Endothelial cell of umbilical vein (primary cell): ENCODE measurements around the gene ZBTB7A. TPM values are rescaled to one million over a fixed set of nuclear protein-coding genes. Genes with fewer than 3 reads are reported as not detected.

Experiments used
- BruUV-seq: library from RNA; stranded (reverse); fragments of 400-500 nt; replicated peaks from 2 replicates; lab custom pipeline; 2021; lab: Mats Ljungman, UMichigan
- CTCF ChIA-PET: fragments of 300-600, 350-600 bp; sonication (Branson Sonifier 250); formaldehyde crosslinking; loops from one replicate; lab custom pipeline; 2021; ENCODE audit warnings: antibody characterized with exemption, inconsistent platforms; lab: Charles Lee
- POLR2A ChIA-PET: fragments of 300-600, 350-600 bp; sonication (Branson Sonifier 250); formaldehyde crosslinking; loops from one replicate; lab custom pipeline; 2021; ENCODE audit warnings: antibody characterized with exemption, inconsistent platforms; lab: Charles Lee
- DNase-seq: peaks from one replicate; pipeline ENCODE4 v3.0.0-alpha.2; 2011; ENCODE audit warnings: low read depth, low spot score
- FAIRE-seq: peaks from 2 replicates; lab custom pipeline; 2011; peaks lifted over from hg19 to GRCh38; lab: Jason Lieb, UNC
- H2AFZ ChIP-seq: 2 replicates; pipeline ENCODE4 v1.6.0; 2012; ENCODE audit warnings: low read depth, low read length, control low read depth, inconsistent platforms
- H3K27ac ChIP-seq: 2 replicates; pipeline ENCODE4 v1.5.1; 2011; ENCODE audit warnings: low read depth, mild to moderate bottlenecking, control low read depth, low read length, moderate library complexity; ENCODE audit not compliant: insufficient read depth
- H3K27me3 ChIP-seq, 2 experiments: 2 replicates each; pipeline versions ENCODE4 v1.6.0 to v1.6.1; 2011; ENCODE audit warnings: low read length in 2 of 2, mixed read lengths in 1 of 2; ENCODE audit not compliant: control insufficient read depth in 2 of 2, insufficient read depth in 2 of 2
- H3K36me3 ChIP-seq, 2 experiments: 2 replicates in 1 of 2; 3 replicates in 1 of 2; pipeline ENCODE4 v1.5.1; 2011; ENCODE audit warnings: low read length in 2 of 2, mild to moderate bottlenecking in 1 of 2, moderate library complexity in 1 of 2; ENCODE audit not compliant: control insufficient read depth in 2 of 2, insufficient read depth in 2 of 2; ENCODE audit errors: extremely low read depth in 1 of 2
- H3K4me1 ChIP-seq: 3 replicates; pipeline ENCODE4 v1.5.1; 2011; ENCODE audit warnings: mild to moderate bottlenecking, low read length; ENCODE audit not compliant: control insufficient read depth, insufficient read depth; ENCODE audit errors: extremely low read depth
- H3K4me2 ChIP-seq: 2 replicates; pipeline ENCODE4 v1.6.1; 2011; ENCODE audit warnings: low read length, control low read depth, mixed read lengths; ENCODE audit not compliant: insufficient read depth
- H3K4me3 ChIP-seq, 3 experiments: fragments of 200-600 bp in 1 of 3; sonication (generic), shearing (Covaris generic) in 1 of 3; replicated peaks in 1 of 3; 2 replicates each; pipeline ENCODE4 v1.5.1; 2011 to 2016; ENCODE audit warnings: control low read depth in 3 of 3, low read length in 3 of 3, mild to moderate bottlenecking in 2 of 3, inconsistent platforms in 1 of 3, low read depth in 1 of 3, moderate library complexity in 1 of 3; ENCODE audit not compliant: insufficient read depth in 1 of 3
- H3K79me2 ChIP-seq: 2 replicates; pipeline ENCODE4 v1.6.0; 2012; ENCODE audit warnings: low read length, inconsistent platforms; ENCODE audit not compliant: control insufficient read depth, insufficient read depth
- H3K9ac ChIP-seq: replicated peaks from 2 replicates; pipeline ENCODE3; 2011; ENCODE audit warnings: low read length, control low read depth; ENCODE audit not compliant: insufficient read depth; ENCODE audit errors: extremely low read depth
- H3K9me1 ChIP-seq: replicated peaks from 3 replicates; pipeline ENCODE4 v1.6.0; 2011; ENCODE audit warnings: mild to moderate bottlenecking, low read length; ENCODE audit not compliant: control insufficient read depth, insufficient read depth; ENCODE audit errors: extremely low read depth
- H3K9me3 ChIP-seq: replicated peaks from 2 replicates; pipeline ENCODE4 v1.5.1; 2012; ENCODE audit warnings: low read length, inconsistent platforms; ENCODE audit not compliant: control insufficient read depth, insufficient read depth
- H4K20me1 ChIP-seq: replicated peaks from 2 replicates; pipeline ENCODE3; 2011; ENCODE audit warnings: mild to moderate bottlenecking, low read length; ENCODE audit not compliant: control insufficient read depth, insufficient read depth; ENCODE audit errors: extremely low read depth
- EZH2 ChIP-seq: IDR thresholded peaks from 2 replicates; pipeline ENCODE4 v1.6.1; 2012; ENCODE audit warnings: borderline replicate concordance, low read depth, mild to moderate bottlenecking, moderate library complexity, low read length, inconsistent platforms; ENCODE audit not compliant: severe bottlenecking
- JUN ChIP-seq: IDR thresholded peaks from 2 replicates; pipeline ENCODE4 v1.6.1; 2011; ENCODE audit warnings: borderline replicate concordance, low read depth; ENCODE audit not compliant: insufficient read length, insufficient read depth
- POLR2A ChIP-seq: IDR thresholded peaks from 2 replicates; pipeline ENCODE4 v1.6.1; 2012; ENCODE audit warnings: low read depth, mild to moderate bottlenecking, control low read depth, low read length
- POLR2AphosphoS5 ChIP-seq: IDR thresholded peaks from 2 replicates; pipeline ENCODE4 v1.6.1; 2012; ENCODE audit warnings: low read depth, mild to moderate bottlenecking, control low read depth, low read length, moderate library complexity; ENCODE audit not compliant: insufficient read depth
- dilution Hi-C: fragments of 300-500 bp; cut with MboI; formaldehyde crosslinking; loops from one replicate; pipeline ENCODE4 v1.15.0; 2019; ENCODE audit warnings: low sequenced_read_pairs; ENCODE audit not compliant: extremely low pct_ligation_motif_present
- intact Hi-C: fragments of 100-400 bp; cut with micrococcal nuclease; formaldehyde crosslinking; loops from one replicate; pipeline ENCODE4 v1.10.0; 2022
- polyA plus RNA-seq, 4 experiments: library from polyadenylated mRNA; depleted of rRNA in 3 of 4; stranded (reverse) in 3 of 4; unstranded in 1 of 4; fragments of >200 nt; gene quantifications; 2 replicates each; pipeline versions ENCODE4 v1.2.1 to v1.2.3, GENCODE V29; 2011 to 2012; ENCODE audit warnings: missing spikeins in 1 of 4
- total RNA-seq: library from RNA; stranded (reverse); gene quantifications from 2 replicates; pipeline ENCODE4 v1.2.3, GENCODE V29; 2021
- TF ChIP-seq, protein P1 (sequence below), 2 donors: IDR thresholded peaks; 1 replicate in 1 of 2; 2 replicates in 1 of 2; pipeline ENCODE4 v1.5.1; 2011; ENCODE audit warnings: low read length in 2 of 2, mild to moderate bottlenecking in 2 of 2, moderate library complexity in 2 of 2, control low read depth in 1 of 2, inconsistent platforms in 1 of 2, low read depth in 1 of 2; ENCODE audit not compliant: insufficient read depth in 1 of 2; ENCODE audit errors: extremely low read depth in 1 of 2

ZBTB7A gene
- total and polyA plus RNA-seq, 2 donors (not counting 3 experiments of a cell fraction or from before 2014, with no cell fraction given), result 8.2 to 29.0 TPM

DNA sequence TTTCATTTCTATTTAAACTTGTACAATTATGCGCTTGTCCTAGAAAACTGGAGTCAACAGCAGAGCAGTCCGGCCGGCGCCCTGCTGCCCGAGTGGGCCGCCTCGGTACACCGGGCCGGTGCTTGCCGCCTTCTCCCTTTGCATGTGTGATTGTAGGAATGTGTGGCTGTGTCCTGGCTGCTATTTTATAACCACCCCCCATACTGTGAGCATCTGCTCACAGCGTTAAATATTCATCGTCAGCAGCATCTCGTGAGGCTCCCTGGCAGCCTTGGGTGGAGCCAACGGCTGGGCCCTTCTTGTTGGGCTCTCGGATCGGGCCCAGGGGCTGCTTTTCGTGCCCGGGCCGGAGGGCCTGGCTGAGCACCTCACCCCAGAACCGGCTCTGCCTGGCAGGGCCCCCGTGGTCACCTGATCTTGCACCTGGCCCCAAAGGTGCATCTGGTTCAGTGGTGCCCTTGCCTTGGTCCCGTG, 48.5 kb downstream of the ZBTB7A start:
- dilution Hi-C loops (no loop called here), intact Hi-C loops (no loop called here)
- Histone ChIP-seq H2AFZ (no peak overlapping the region), H3K4me3 (no peak overlapping the region), H3K36me3 (peaks cover 0 to 35% of the 10 kb centered on the region in 2 experiments), H3K79me2 (peaks cover 20% of the 10 kb centered on the region), H3K4me2 (no peak overlapping the region), H3K9me1 (no peaks in the 10 kb centered on the region), H3K9me3 (no peaks in the 10 kb centered on the region), H3K27me3 (no peaks in the 10 kb centered on the region), H3K27ac (no peak overlapping the region), H4K20me1 (no peaks in the 10 kb centered on the region), H3K4me1 (no peaks in the 10 kb centered on the region), H3K9ac (no peak overlapping the region)
- TF ChIP-seq, protein P1, sequence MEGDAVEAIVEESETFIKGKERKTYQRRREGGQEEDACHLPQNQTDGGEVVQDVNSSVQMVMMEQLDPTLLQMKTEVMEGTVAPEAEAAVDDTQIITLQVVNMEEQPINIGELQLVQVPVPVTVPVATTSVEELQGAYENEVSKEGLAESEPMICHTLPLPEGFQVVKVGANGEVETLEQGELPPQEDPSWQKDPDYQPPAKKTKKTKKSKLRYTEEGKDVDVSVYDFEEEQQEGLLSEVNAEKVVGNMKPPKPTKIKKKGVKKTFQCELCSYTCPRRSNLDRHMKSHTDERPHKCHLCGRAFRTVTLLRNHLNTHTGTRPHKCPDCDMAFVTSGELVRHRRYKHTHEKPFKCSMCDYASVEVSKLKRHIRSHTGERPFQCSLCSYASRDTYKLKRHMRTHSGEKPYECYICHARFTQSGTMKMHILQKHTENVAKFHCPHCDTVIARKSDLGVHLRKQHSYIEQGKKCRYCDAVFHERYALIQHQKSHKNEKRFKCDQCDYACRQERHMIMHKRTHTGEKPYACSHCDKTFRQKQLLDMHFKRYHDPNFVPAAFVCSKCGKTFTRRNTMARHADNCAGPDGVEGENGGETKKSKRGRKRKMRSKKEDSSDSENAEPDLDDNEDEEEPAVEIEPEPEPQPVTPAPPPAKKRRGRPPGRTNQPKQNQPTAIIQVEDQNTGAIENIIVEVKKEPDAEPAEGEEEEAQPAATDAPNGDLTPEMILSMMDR (IDR thresholded peaks at IDR 0.05; ENCODE audit: extremely low read depth in 1 of 2, insufficient read depth in 1 of 2, low read depth in 1 of 2, low read length in 2 of 2), result no peak
- TF ChIP-seq POLR2A (no peak), EZH2 (no peak), POLR2AphosphoS5 (no peak), JUN (no peak)
- no peak for FAIRE-seq
- POLR2A ChIA-PET, result interaction anchor here (0.7 kb wide), 1 partner anchor 164 kb away, joined by 4 read pairs; no protein-coding TSS in a partner anchor
- BruUV-seq, result no TSS peak
- CTCF ChIA-PET, result no interaction called here
- no peak for DNase-seq
